ENCODE measurements around the gene B4GALT5. TPM values are rescaled to one million over a fixed set of nuclear protein-coding genes. Genes with fewer than 3 reads are reported as not detected.
A peak's percentile ranks its signal among the peaks of the same experiment; 100 is the strongest.

The B4GALT5 gene
- polyA plus RNA-seq, 3 donors = 2.4 to 18.3 (median 2.7) TPM

DNA sequence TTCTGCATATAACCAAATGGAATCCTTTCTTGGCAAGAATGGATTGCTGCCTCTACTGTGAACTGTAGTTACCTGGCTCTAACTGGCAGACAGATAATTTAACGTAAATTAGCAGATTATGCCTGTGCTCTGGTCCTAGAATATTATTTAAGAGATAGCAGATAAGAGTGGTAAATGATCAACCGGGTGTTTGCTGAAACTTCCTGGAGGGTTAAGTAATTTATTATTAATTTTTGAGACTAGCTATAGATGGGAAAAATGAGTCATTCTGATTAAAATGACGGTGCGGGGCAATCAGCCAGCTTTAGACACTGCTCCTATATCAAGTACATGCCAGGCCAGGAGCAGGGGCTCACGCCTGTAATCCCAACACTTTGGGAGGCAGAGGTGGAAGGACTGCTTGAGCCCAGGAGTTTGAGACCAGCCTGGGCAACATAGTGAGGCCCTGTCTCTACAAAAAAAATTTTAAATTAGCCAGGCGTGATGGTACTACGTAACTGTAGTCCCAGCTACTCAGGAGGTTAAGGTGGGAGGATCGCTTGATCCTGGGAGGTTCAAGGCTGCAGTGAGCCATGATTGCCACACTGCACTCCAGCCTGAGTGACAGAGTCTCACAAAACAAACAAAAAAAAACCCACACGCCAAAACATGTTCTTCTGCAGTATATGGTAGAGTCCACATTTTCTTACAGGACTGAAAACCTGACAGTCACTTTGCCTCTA, 22.6 kb downstream of the B4GALT5 start:
- H3K4me2 ChIP-seq (replicated peaks; ENCODE audit: extremely low read depth, low read length, poor library complexity, severe bottlenecking) = no peak overlapping the region
- H3K4me3 ChIP-seq (replicated peaks in 1 of 3; ENCODE audit: low read depth in 2 of 3, low read length in 3 of 3) = no peak overlapping the region
- peak overlapping the region in 1 of 2 donors; percentile 30 for H3K27ac ChIP-seq (ENCODE audit: low read depth in 1 of 2, low read length in 2 of 2)
- H3K9ac ChIP-seq (ENCODE audit: insufficient read depth, low read length, poor library complexity, severe bottlenecking) = no peak overlapping the region
- no peak overlapping the region for H3K4me3 Mint-ChIP-seq
- no peak for DNase-seq
- H3K9me3 ChIP-seq (replicated peaks in 1 of 2; ENCODE audit: control insufficient read depth in 1 of 2, insufficient read depth in 1 of 2, low read length in 2 of 2) = no peaks in the 10 kb centered on the region
- H3K36me3 ChIP-seq (replicated peaks in 1 of 2; ENCODE audit: control insufficient read depth in 1 of 2, insufficient read depth in 2 of 2, low read length in 2 of 2) = peaks cover 0 to 6% of the 10 kb centered on the region in 2 donors
- intact Hi-C loops (cut with micrococcal nuclease) = no loop called here
- 67% methylated on average over 3 of the region's 9 CpGs for WGBS (ENCODE audit: insufficient coverage)
- H3K9me3 Mint-ChIP-seq = no peaks in the 10 kb centered on the region
- peaks cover 13 to 34% of the 10 kb centered on the region in 2 donors for H3K4me1 ChIP-seq (ENCODE audit: control insufficient read depth in 1 of 2, insufficient read depth in 2 of 2, low read length in 2 of 2)
- H2AFZ ChIP-seq (ENCODE audit: insufficient read depth, low read depth, low read length, poor library complexity, severe bottlenecking) = no peak overlapping the region
- H3K36me3 Mint-ChIP-seq = peaks cover 4 to 5% of the 10 kb centered on the region in 2 donors
- H4K20me1 ChIP-seq (ENCODE audit: insufficient read depth, low read length) = peaks cover 100% of the 10 kb centered on the region
- H3K4me1 Mint-ChIP-seq = peaks cover 63% of the 10 kb centered on the region
- TF ChIP-seq, protein P1, sequence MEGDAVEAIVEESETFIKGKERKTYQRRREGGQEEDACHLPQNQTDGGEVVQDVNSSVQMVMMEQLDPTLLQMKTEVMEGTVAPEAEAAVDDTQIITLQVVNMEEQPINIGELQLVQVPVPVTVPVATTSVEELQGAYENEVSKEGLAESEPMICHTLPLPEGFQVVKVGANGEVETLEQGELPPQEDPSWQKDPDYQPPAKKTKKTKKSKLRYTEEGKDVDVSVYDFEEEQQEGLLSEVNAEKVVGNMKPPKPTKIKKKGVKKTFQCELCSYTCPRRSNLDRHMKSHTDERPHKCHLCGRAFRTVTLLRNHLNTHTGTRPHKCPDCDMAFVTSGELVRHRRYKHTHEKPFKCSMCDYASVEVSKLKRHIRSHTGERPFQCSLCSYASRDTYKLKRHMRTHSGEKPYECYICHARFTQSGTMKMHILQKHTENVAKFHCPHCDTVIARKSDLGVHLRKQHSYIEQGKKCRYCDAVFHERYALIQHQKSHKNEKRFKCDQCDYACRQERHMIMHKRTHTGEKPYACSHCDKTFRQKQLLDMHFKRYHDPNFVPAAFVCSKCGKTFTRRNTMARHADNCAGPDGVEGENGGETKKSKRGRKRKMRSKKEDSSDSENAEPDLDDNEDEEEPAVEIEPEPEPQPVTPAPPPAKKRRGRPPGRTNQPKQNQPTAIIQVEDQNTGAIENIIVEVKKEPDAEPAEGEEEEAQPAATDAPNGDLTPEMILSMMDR (IDR thresholded peaks at IDR 0.05) = no peak
- H3K27me3 ChIP-seq (ENCODE audit: control insufficient read depth in 2 of 2, insufficient read depth in 2 of 2, low read length in 2 of 2) = no peaks in the 10 kb centered on the region
- no peaks in the 10 kb centered on the region for H3K27me3 Mint-ChIP-seq (ENCODE audit: low read depth in 3 of 3)
- peaks cover 100% of the 10 kb centered on the region for H3K79me2 ChIP-seq (ENCODE audit: insufficient read depth, low read length)
- H3K27ac Mint-ChIP-seq = peak overlapping the region in 5 of 7 donors; percentile 11 to 76 (median 61)

DNA sequence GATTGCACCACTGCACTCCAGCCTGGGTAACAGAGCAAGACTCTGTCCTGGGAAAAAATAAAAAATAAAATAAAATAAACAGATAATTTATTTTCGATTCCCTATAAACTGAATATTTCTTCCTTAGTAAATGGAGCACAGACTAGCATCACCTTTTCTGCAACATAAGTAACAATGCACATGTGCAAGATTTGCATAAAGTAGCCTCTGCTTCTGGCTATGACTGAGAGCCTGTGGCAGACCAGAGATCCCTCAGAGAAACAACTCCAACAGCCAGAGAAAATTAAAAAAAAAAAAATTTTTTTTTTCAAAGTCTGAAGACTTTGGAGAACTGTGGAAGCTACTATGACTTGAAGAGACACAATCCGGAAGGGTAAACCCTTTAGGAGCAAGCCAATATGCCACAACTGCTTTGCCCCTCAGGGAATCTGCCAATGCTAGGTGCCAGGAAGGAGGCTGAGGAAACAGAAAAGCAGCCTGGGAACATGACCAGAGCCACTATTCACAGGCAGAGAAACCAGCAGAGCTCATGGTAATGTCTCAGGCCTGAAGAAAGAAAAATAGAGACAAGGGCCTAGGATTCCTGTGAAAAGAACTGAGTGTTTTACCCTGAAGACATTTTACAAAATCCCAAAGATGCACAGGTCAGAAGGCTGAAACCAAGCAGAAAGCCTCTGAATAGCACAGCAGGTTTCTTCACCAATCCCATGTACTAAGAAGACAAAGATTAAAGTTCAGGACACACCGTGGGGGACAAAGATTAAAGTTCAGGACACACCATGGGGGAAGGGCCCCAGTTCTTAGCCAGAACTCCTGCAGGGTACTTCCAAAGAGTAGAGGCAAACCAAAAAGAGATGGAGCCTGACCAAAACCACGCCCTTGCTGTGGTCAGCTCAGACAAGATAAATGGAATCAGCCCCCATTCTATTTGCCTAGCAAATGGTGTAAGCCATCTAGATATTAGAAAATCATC, 25.8 kb downstream of the B4GALT5 start:
- H3K36me3 Mint-ChIP-seq = peaks cover 11 to 23% of the 10 kb centered on the region in 2 donors
- 77% methylated on average over 2 of the region's 4 CpGs for WGBS (ENCODE audit: insufficient coverage)
- Histone ChIP-seq H4K20me1 (ENCODE audit: insufficient read depth, low read length) (peaks cover 98% of the 10 kb centered on the region), H3K9me3 (replicated peaks in 1 of 2; ENCODE audit: control insufficient read depth in 1 of 2, insufficient read depth in 1 of 2, low read length in 2 of 2) (no peaks in the 10 kb centered on the region), H3K79me2 (ENCODE audit: insufficient read depth, low read length) (peaks cover 100% of the 10 kb centered on the region), H3K27ac (ENCODE audit: low read depth in 1 of 2, low read length in 2 of 2) (peak overlapping the region in 1 of 2 donors; percentile 50), H3K4me3 (replicated peaks in 1 of 3; ENCODE audit: low read depth in 2 of 3, low read length in 3 of 3) (no peak overlapping the region), H3K4me1 (ENCODE audit: control insufficient read depth in 1 of 2, insufficient read depth in 2 of 2, low read length in 2 of 2) (peaks cover 25 to 29% of the 10 kb centered on the region in 2 donors), H3K4me2 (replicated peaks; ENCODE audit: extremely low read depth, low read length, poor library complexity, severe bottlenecking) (no peak overlapping the region), H3K27me3 (ENCODE audit: control insufficient read depth in 2 of 2, insufficient read depth in 2 of 2, low read length in 2 of 2) (no peaks in the 10 kb centered on the region), H2AFZ (ENCODE audit: insufficient read depth, low read depth, low read length, poor library complexity, severe bottlenecking) (no peak overlapping the region), H3K9ac (ENCODE audit: insufficient read depth, low read length, poor library complexity, severe bottlenecking) (no peak overlapping the region), H3K36me3 (replicated peaks in 1 of 2; ENCODE audit: control insufficient read depth in 1 of 2, insufficient read depth in 2 of 2, low read length in 2 of 2) (peaks cover 0 to 1% of the 10 kb centered on the region in 2 donors)
- peaks cover 0 to under 1% (median 0%) of the 10 kb centered on the region in 3 donors for H3K27me3 Mint-ChIP-seq (ENCODE audit: low read depth in 3 of 3)
- peaks cover 63% of the 10 kb centered on the region for H3K4me1 Mint-ChIP-seq
- no peak overlapping the region for H3K4me3 Mint-ChIP-seq
- DNase-seq = no peak
- H3K27ac Mint-ChIP-seq = peak overlapping the region in 4 of 7 donors; percentile 19 to 81 (median 60)
- H3K9me3 Mint-ChIP-seq = no peaks in the 10 kb centered on the region
- TF ChIP-seq, protein P1 (IDR thresholded peaks at IDR 0.05) = no peak
- intact Hi-C loops (cut with micrococcal nuclease) = no loop called here

Data from CD14-positive monocyte (primary cell).